Spleen (tissue), 11 donors: ENCODE measurements around the gene ATP2B2. TPM values are rescaled to one million over a fixed set of nuclear protein-coding genes. Genes with fewer than 3 reads are reported as not detected.

Experiments used
- DNase-seq: peaks from one replicate; pipeline ENCODE4 v3.0.0-alpha.2; 2020
- H3K27ac ChIP-seq, 8 donors: fragments of 200-600 bp; sonication (generic) in 7 of 8; 1 replicate in 4 of 8; 2 replicates in 4 of 8; pipeline versions ENCODE4 v1.5.0 to v1.8.0; 2016 to 2021; ENCODE audit warnings: inconsistent platforms in 4 of 8, mild to moderate bottlenecking in 4 of 8, moderate library complexity in 1 of 8
- H3K27me3 ChIP-seq, 7 donors: fragments of 200-600 bp; sonication (generic) in 6 of 7; replicated peaks in 1 of 7; 1 replicate in 4 of 7; 2 replicates in 3 of 7; pipeline versions ENCODE4 v1.5.0 to v1.8.0; 2016 to 2021; ENCODE audit warnings: inconsistent platforms in 3 of 7, mild to moderate bottlenecking in 1 of 7
- H3K36me3 ChIP-seq, 6 donors: fragments of 200-600 bp; sonication (generic) in 5 of 6; 1 replicate in 4 of 6; 2 replicates in 2 of 6; pipeline versions ENCODE4 v1.5.0 to v1.8.0; 2016 to 2021; ENCODE audit warnings: inconsistent platforms in 2 of 6
- H3K4me1 ChIP-seq, 6 donors: fragments of 200-600 bp; sonication (generic) in 5 of 6; 1 replicate in 3 of 6; 2 replicates in 3 of 6; pipeline versions ENCODE4 v1.5.0 to v1.8.0; 2016 to 2021; ENCODE audit warnings: inconsistent platforms in 3 of 6
- H3K4me3 ChIP-seq, 8 donors: fragments of 200-600 bp; sonication (generic) in 7 of 8; 1 replicate in 4 of 8; 2 replicates in 4 of 8; pipeline versions ENCODE4 v1.5.0 to v1.8.0; 2016 to 2021; ENCODE audit warnings: inconsistent platforms in 4 of 8, mild to moderate bottlenecking in 4 of 8, moderate library complexity in 2 of 8
- H3K9me3 ChIP-seq, 8 donors: fragments of 200-600 bp; sonication (generic) in 7 of 8; 1 replicate in 4 of 8; 2 replicates in 4 of 8; pipeline versions ENCODE4 v1.5.0 to v1.8.0; 2016 to 2021; ENCODE audit warnings: inconsistent platforms in 4 of 8
- CTCF ChIP-seq, 11 experiments: fragments of 200-600 bp in 7 of 11; fragments of 450-650 bp in 4 of 11; sonication (generic) in 4 of 11; IDR thresholded peaks in 8 of 11; conservative IDR thresholded peaks in 3 of 11; 1 replicate in 7 of 11; 2 replicates in 4 of 11; pipeline versions ENCODE4 v1.4.0 to v1.8.0; 2016 to 2021; ENCODE audit warnings: antibody characterized with exemption in 11 of 11, inconsistent platforms in 4 of 11, mild to moderate bottlenecking in 1 of 11
- POLR2A ChIP-seq, 3 donors: fragments of 450-650 bp; IDR thresholded peaks; one replicate each; pipeline ENCODE4 v1.5.1; 2017; ENCODE audit warnings: antibody characterized with exemption in 3 of 3, mild to moderate bottlenecking in 1 of 3
- POLR2AphosphoS5 ChIP-seq, 3 donors: sonication (generic); formaldehyde crosslinking; IDR thresholded peaks; one replicate each; pipeline ENCODE4 v1.5.1; 2017; ENCODE audit warnings: antibody characterized with exemption in 3 of 3
- WGBS, 5 donors: extraction: QIAGEN DNeasy Blood & Tissue Kit in 3 of 5; methylation state at CpG; one replicate each; pipeline versions ENCODE4 v1.1.5 to v1.1.7; 2013 to 2018; 5-methylcytosine and 5-hydroxymethylcytosine counted together
- intact Hi-C: fragments of 100-400 bp; cut with DNase I; formaldehyde crosslinking; loops from one replicate; pipeline ENCODE4 v1.15.0; 2023; ENCODE audit warnings: low total_unique reads
- polyA plus RNA-seq, 3 donors: library from polyadenylated mRNA; stranded (reverse); fragments of 200-250 nt; gene quantifications; one replicate each; pipeline ENCODE4 v1.2.1, GENCODE V29; 2013
- total RNA-seq, 7 donors: library from RNA; depleted of rRNA in 3 of 7; stranded (reverse); fragments of >200 nt in 3 of 7; fragmentation: NEBNext Ultra II Directional in 4 of 7; extraction: Animal tissue kit (Norgen Biotek cat#: 25700) in 4 of 7; gene quantifications; one replicate each; pipeline versions ENCODE4 v1.1.0 to v1.2.1, GENCODE V29; 2016 to 2021
- donor health status: healthy with polysubstance abuse.
- donor health status: DM: no; HTN: no; CAD: no; lungs with moderate emphysema.
- donor health status: DM: no; HTN: no; CAD: no.
- donor health status: Bipolar disorder and iron deficiency.
- donor health status: healthy.
- donor health status: DM: no; HTN: no; CAD: no.
- donor health status: DM: yes; HTN: yes; CAD: no.

The ATP2B2 gene
- total and polyA plus RNA-seq, 10 donors: 0.02 to 1.5 (median 0.24) TPM; not detected in 2

GRCh38 chr3:10421996-10422395, 83.4 kb downstream of the ATP2B2 start:
- TF ChIP-seq CTCF (IDR thresholded peaks at IDR 0.05 in 8 of 11, conservative IDR thresholded peaks at IDR 0.05 in 3 of 11): no peak
- TF ChIP-seq POLR2AphosphoS5 (IDR thresholded peaks at IDR 0.05): no peak
- no peak for TF ChIP-seq POLR2A (IDR thresholded peaks at IDR 0.05)
- Histone ChIP-seq H3K27me3 (peaks cover 0 to 2% (median 0%) of the 10 kb centered on the region in 7 donors), H3K4me3 (no peak overlapping the region), H3K27ac (no peak overlapping the region), H3K36me3 (no peaks in the 10 kb centered on the region), H3K9me3 (no peaks in the 10 kb centered on the region), H3K4me1 (peaks cover 0 to 18% (median 0%) of the 10 kb centered on the region in 6 donors)
- 67 to 81% (median 75%) methylated on average over 3 to 5 of the region's 5 CpGs for WGBS, 5 donors
- intact Hi-C loops: no loop called here
- no peak for DNase-seq

GRCh38 chr3:10420745-10421475, 84.5 kb downstream of the ATP2B2 start:
- TF ChIP-seq POLR2AphosphoS5 (IDR thresholded peaks at IDR 0.05) (no peak), POLR2A (IDR thresholded peaks at IDR 0.05) (no peak), CTCF (IDR thresholded peaks at IDR 0.05 in 8 of 11, conservative IDR thresholded peaks at IDR 0.05 in 3 of 11) (no peak)
- Histone ChIP-seq H3K4me1 (peaks cover 0 to 18% (median 0%) of the 10 kb centered on the region in 6 donors), H3K4me3 (no peak overlapping the region), H3K27ac (no peak overlapping the region), H3K9me3 (no peaks in the 10 kb centered on the region), H3K27me3 (peaks cover 0 to 9% (median 0%) of the 10 kb centered on the region in 7 donors), H3K36me3 (no peaks in the 10 kb centered on the region)
- 82 to 86% (median 84%) methylated on average over 6 of the region's 6 CpGs for WGBS, 5 donors
- peak; percentile 56 for DNase-seq
- intact Hi-C loops: no loop called here

- intact Hi-C loops: no loop called here
- peaks cover 0 to 9% (median 0%) of the 10 kb centered on the region in 7 donors for H3K27me3 ChIP-seq
- 44 to 62% (median 58%) methylated on average over 9 to 11 of the region's 11 CpGs for WGBS, 5 donors
- peaks cover 0 to 18% (median 0%) of the 10 kb centered on the region in 6 donors for H3K4me1 ChIP-seq
- TF ChIP-seq CTCF (IDR thresholded peaks at IDR 0.05 in 8 of 11, conservative IDR thresholded peaks at IDR 0.05 in 3 of 11) (no peak), POLR2AphosphoS5 (IDR thresholded peaks at IDR 0.05) (peak in 2 of 3 donors; percentile 53 to 57), POLR2A (IDR thresholded peaks at IDR 0.05) (no peak)
- H3K9me3 ChIP-seq: no peaks in the 10 kb centered on the region
- H3K27ac ChIP-seq: no peak overlapping the region
- H3K36me3 ChIP-seq: no peaks in the 10 kb centered on the region
- no peak overlapping the region for H3K4me3 ChIP-seq
- peak; percentile 89 for DNase-seq
These were observed 85.7 kb downstream of the ATP2B2 start for GRCh38 chr3:10419637-10420232.

- WGBS, 5 donors: 87 to 97% (median 92%) methylated on average over 2 of the region's 2 CpGs
- intact Hi-C loops: no loop called here
- no peak overlapping the region for H3K27ac ChIP-seq
- no peak for DNase-seq
- peaks cover 0 to 9% (median 0%) of the 10 kb centered on the region in 7 donors for H3K27me3 ChIP-seq
- no peaks in the 10 kb centered on the region for H3K9me3 ChIP-seq
- no peaks in the 10 kb centered on the region for H3K36me3 ChIP-seq
- H3K4me1 ChIP-seq: peaks cover 0 to 18% (median 0%) of the 10 kb centered on the region in 6 donors
- TF ChIP-seq POLR2A (IDR thresholded peaks at IDR 0.05): no peak
- no peak for TF ChIP-seq CTCF (IDR thresholded peaks at IDR 0.05 in 8 of 11, conservative IDR thresholded peaks at IDR 0.05 in 3 of 11)
- TF ChIP-seq POLR2AphosphoS5 (IDR thresholded peaks at IDR 0.05): no peak
- no peak overlapping the region for H3K4me3 ChIP-seq
These were observed 87.5 kb downstream of the ATP2B2 start for GRCh38 chr3:10417847-10418246.
